A549 (cell line): ENCODE data around the gene HECTD3. TPM values are rescaled to one million over a fixed set of nuclear protein-coding genes. Genes with fewer than 3 reads are reported as not detected.
A peak's percentile ranks its signal among the peaks of the same experiment; 100 is the strongest.

Source experiments
- ATAC-seq, 2 experiments: fragments of 200-7000 bp in 1 of 2; fragments of >200 bp in 1 of 2; cut with Nextera tagmentation in 1 of 2; cut with Tn5 transposase in 1 of 2; 3 replicates each; pipeline versions ENCODE4 v1.8.0 to v1.9.1; 2018 to 2020; ENCODE audit warnings: mild to moderate bottlenecking in 1 of 2, moderate library complexity in 1 of 2
- CTCF ChIA-PET: fragments of 300-600 bp; sonication (Branson Sonifier 250); formaldehyde crosslinking; extraction: SDS; loops from one replicate; lab custom pipeline; 2021; ENCODE audit warnings: antibody characterized with exemption, inconsistent platforms; lab: Yijun Ruan, JAX
- POLR2A ChIA-PET: fragments of 350-600 bp; formaldehyde crosslinking; extraction: SDS; loops from one replicate; lab custom pipeline; 2021; ENCODE audit warnings: antibody characterized with exemption, inconsistent platforms; lab: Yijun Ruan, JAX
- DNase-seq, 2 experiments: peaks; one replicate each; pipeline versions ENCODE4 v3.0.0 to v3.0.0-alpha.2; 2011 to 2016; ENCODE audit warnings: low read depth in 1 of 2, low spot score in 1 of 2
- FAIRE-seq: peaks from 2 replicates; lab custom pipeline; 2011; peaks lifted over from hg19 to GRCh38; lab: Jason Lieb, UNC
- H3K27ac ChIP-seq, 2 experiments: fragments of >200 bp; sonication (Bioruptor Twin); formaldehyde crosslinking; 3 replicates each; pipeline ENCODE4 v1.5.1; 2016 to 2017
- H3K4me1 ChIP-seq: fragments of >200 bp; sonication (Bioruptor Twin); formaldehyde crosslinking; 3 replicates; pipeline ENCODE4 v1.6.1; 2016
- H3K4me2 ChIP-seq: fragments of >200 bp; sonication (Bioruptor Twin); formaldehyde crosslinking; 3 replicates; pipeline ENCODE4 v1.6.1; 2016
- H3K4me3 ChIP-seq: fragments of >200 bp; sonication (Bioruptor Twin); formaldehyde crosslinking; 3 replicates; pipeline ENCODE4 v1.5.1; 2016
- H3K9me3 ChIP-seq: fragments of >200 bp; sonication (Bioruptor Twin); formaldehyde crosslinking; 3 replicates; pipeline ENCODE4 v1.6.1; 2016
- BCL3 ChIP-seq: fragments of >200 bp; sonication (Bioruptor Twin); formaldehyde crosslinking; IDR thresholded peaks from 3 replicates; pipeline ENCODE4 v1.6.1; 2016
- CEBPB ChIP-seq, 2 experiments: fragments of >200 bp in 1 of 2; sonication (Bioruptor Twin) in 1 of 2; formaldehyde crosslinking in 1 of 2; IDR thresholded peaks; 2 replicates each; pipeline ENCODE4 v1.6.1; 2012 to 2016
- CHD4 ChIP-seq: fragments of 200-600 bp; sonication (generic); IDR thresholded peaks from 2 replicates; pipeline ENCODE4 v1.6.1; 2016; ENCODE audit warnings: antibody characterized with exemption, mild to moderate bottlenecking, borderline replicate concordance
- CTCF ChIP-seq: fragments of >200 bp; sonication (Bioruptor Twin); formaldehyde crosslinking; IDR thresholded peaks from 3 replicates; pipeline ENCODE4 v1.5.1; 2016
- EHMT2 ChIP-seq: fragments of 200-600 bp; sonication (generic); IDR thresholded peaks from 2 replicates; pipeline ENCODE4 v1.6.1; 2016; ENCODE audit warnings: antibody characterized with exemption, low read depth, mild to moderate bottlenecking, moderate library complexity
- ELK1 ChIP-seq: fragments of 150-350 bp; IDR thresholded peaks from 2 replicates; pipeline ENCODE4 v1.6.1; 2014; ENCODE audit warnings: low read depth, mild to moderate bottlenecking, low read length
- ESRRA ChIP-seq: fragments of 150-350 bp; IDR thresholded peaks from 2 replicates; pipeline ENCODE4 v1.6.1; 2014; ENCODE audit warnings: mild to moderate bottlenecking, low read length, borderline replicate concordance
- FOSB ChIP-seq: fragments of 250-450 bp; sonication (Bioruptor Pico); IDR thresholded peaks from 2 replicates; pipeline ENCODE4 v1.5.0; 2020; ENCODE audit warnings: mild to moderate bottlenecking, moderate library complexity
- FOSL2 ChIP-seq, 2 experiments: fragments of 450-650 bp in 1 of 2; fragments of >200 bp in 1 of 2; sonication (Bioruptor Twin) in 1 of 2; formaldehyde crosslinking; IDR thresholded peaks; 2 replicates each; pipeline versions ENCODE4 v1.5.0 to v1.6.1; 2016 to 2020; ENCODE audit warnings: mild to moderate bottlenecking in 1 of 2, moderate library complexity in 1 of 2
- HEYL ChIP-seq: fragments of 250-450 bp; sonication (Bioruptor Pico); IDR thresholded peaks from 2 replicates; pipeline ENCODE4 v1.8.0; 2021; ENCODE audit warnings: mild to moderate bottlenecking, moderate library complexity
- HOXA7 ChIP-seq: fragments of 250-450 bp; sonication (Bioruptor Pico); IDR thresholded peaks from 2 replicates; pipeline ENCODE4 v1.5.0; 2020; ENCODE audit warnings: mild to moderate bottlenecking, moderate library complexity
- HOXB13 ChIP-seq: fragments of 250-450 bp; sonication (Bioruptor Pico); IDR thresholded peaks from 2 replicates; pipeline ENCODE4 v1.5.0; 2020; ENCODE audit warnings: low read depth, mild to moderate bottlenecking, moderate library complexity
- JUNB ChIP-seq: fragments of >200 bp; sonication (Bioruptor Twin); formaldehyde crosslinking; IDR thresholded peaks from 2 replicates; pipeline ENCODE4 v1.6.1; 2016
- KDM5A ChIP-seq: fragments of 200-600 bp; sonication (generic); IDR thresholded peaks from 2 replicates; pipeline ENCODE4 v1.6.1; 2016; ENCODE audit warnings: antibody characterized with exemption, mild to moderate bottlenecking
- MAFK ChIP-seq: fragments of 450-650 bp; IDR thresholded peaks from 2 replicates; pipeline ENCODE4 v1.6.1; 2014; ENCODE audit not compliant: partially characterized antibody
- POLR2A ChIP-seq: IDR thresholded peaks from 2 replicates; pipeline ENCODE4 v1.6.1; 2012; ENCODE audit warnings: mild to moderate bottlenecking, low read length
- RCOR1 ChIP-seq: fragments of 150-350 bp; IDR thresholded peaks from 2 replicates; pipeline ENCODE4 v1.6.1; 2014; ENCODE audit warnings: antibody characterized with exemption, low read length, low read depth
- RNF2 ChIP-seq: fragments of 200-600 bp; sonication (generic); IDR thresholded peaks from 2 replicates; pipeline ENCODE4 v1.6.1; 2016; ENCODE audit warnings: low read depth, mild to moderate bottlenecking, antibody characterized with exemption, moderate library complexity, borderline replicate concordance
- SMC3 ChIP-seq: fragments of >200 bp; sonication (Bioruptor Twin); formaldehyde crosslinking; IDR thresholded peaks from 3 replicates; pipeline ENCODE4 v1.6.1; 2018; ENCODE audit warnings: inconsistent platforms
- USF2 ChIP-seq: fragments of 450-650 bp; IDR thresholded peaks from 2 replicates; pipeline ENCODE4 v1.6.1; 2014; ENCODE audit warnings: antibody characterized with exemption
- ZFP36 ChIP-seq: fragments of 450-650 bp; IDR thresholded peaks from 2 replicates; pipeline ENCODE4 v1.6.1; 2014; ENCODE audit warnings: borderline replicate concordance; ENCODE audit not compliant: partially characterized antibody
- ZSCAN20 ChIP-seq: fragments of 250-450 bp; sonication (Bioruptor Pico); IDR thresholded peaks from 2 replicates; pipeline ENCODE4 v1.8.0; 2022; ENCODE audit warnings: mild to moderate bottlenecking, moderate library complexity
- WGBS: methylation state at CpG from one replicate; pipeline ENCODE4 v1.1.6; 2017; ENCODE audit errors: missing lambda C conversion rate; 5-methylcytosine and 5-hydroxymethylcytosine counted together
- polyA plus RNA-seq, 4 experiments: library from polyadenylated mRNA; depleted of rRNA in 3 of 4; stranded (reverse); fragments of >200 nt; fragmentation: RNase III in 1 of 4; extraction: RNeasy Plus Mini Kit Qiagen cat#74134 plus additional on column Dnase treatment in 1 of 4; gene quantifications; 2 replicates in 3 of 4; 3 replicates in 1 of 4; pipeline ENCODE4 v1.2.3, GENCODE V29; 2011 to 2017
- TF ChIP-seq, protein P1 (sequence below): fragments of >200 bp; sonication (Bioruptor Twin); formaldehyde crosslinking; IDR thresholded peaks from 2 replicates; pipeline ENCODE4 v1.6.1; 2016
- TF ChIP-seq, protein P2 (sequence below): fragments of 250-450 bp; sonication (Bioruptor Pico); IDR thresholded peaks from 2 replicates; pipeline ENCODE4 v1.5.0; 2021; ENCODE audit warnings: mild to moderate bottlenecking, moderate library complexity, borderline replicate concordance

Gene HECTD3
- polyA plus RNA-seq, 2 of the 4 experiments (the other 2 are of a cell fraction): 19.6 to 24.2 TPM

- ChIA-PET CTCF (interaction anchor here (0.6 to 20.8 kb wide), 39 partner anchors 9 to 784 kb away, joined by 3 to 488 read pairs (median 4); partner anchors contain the start of genes CCDC163, EIF2B3, MMACHC and MUTYH), POLR2A (interaction anchor here (1.0 to 3.4 kb wide), 4 partner anchors 287 to 326 kb away, joined by 3 to 29 read pairs (median 12); partner anchors contain the start of genes MUTYH and TOE1)
- TF ChIP-seq RCOR1: no peak
- no peak for TF ChIP-seq SMC3
- TF ChIP-seq FOSL2 (IDR thresholded peaks at IDR 0.05): no peak
- no peak for TF ChIP-seq FOSL2 (CRISPR knock-in tag; IDR thresholded peaks at IDR 0.05)
- no peak for TF ChIP-seq KDM5A
- no peak for TF ChIP-seq EHMT2
- TF ChIP-seq BCL3: no peak
- no peak for TF ChIP-seq USF2
- TF ChIP-seq FOSB: no peak
- no peak for TF ChIP-seq MAFK
- TF ChIP-seq HEYL (CRISPR knock-in tag): no peak
- TF ChIP-seq, protein P1, sequence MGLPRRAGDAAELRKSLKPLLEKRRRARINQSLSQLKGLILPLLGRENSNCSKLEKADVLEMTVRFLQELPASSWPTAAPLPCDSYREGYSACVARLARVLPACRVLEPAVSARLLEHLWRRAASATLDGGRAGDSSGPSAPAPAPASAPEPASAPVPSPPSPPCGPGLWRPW: no peak
- TF ChIP-seq ZSCAN20 (CRISPR knock-in tag): no peak
- no peak for TF ChIP-seq CEBPB (IDR thresholded peaks at IDR 0.05)
- no peak for TF ChIP-seq CHD4
- Histone ChIP-seq H3K9me3 (no peaks in the 10 kb centered on the region), H3K4me3 (no peak overlapping the region), H3K27ac (no peak overlapping the region), H3K4me2 (no peak overlapping the region; the same call in 2 of the 3 replicates), H3K4me1 (peaks cover 8% of the 10 kb centered on the region; the same call in 2 of the 3 replicates)
- no peak for ATAC-seq
- 84% methylated on average over 12 of the region's 12 CpGs for WGBS
- no peak for FAIRE-seq
- DNase-seq: no peak
Observed at GRCh38 chr1:45013551-45014209, 2.6 kb upstream of the HECTD3 start.

DNA sequence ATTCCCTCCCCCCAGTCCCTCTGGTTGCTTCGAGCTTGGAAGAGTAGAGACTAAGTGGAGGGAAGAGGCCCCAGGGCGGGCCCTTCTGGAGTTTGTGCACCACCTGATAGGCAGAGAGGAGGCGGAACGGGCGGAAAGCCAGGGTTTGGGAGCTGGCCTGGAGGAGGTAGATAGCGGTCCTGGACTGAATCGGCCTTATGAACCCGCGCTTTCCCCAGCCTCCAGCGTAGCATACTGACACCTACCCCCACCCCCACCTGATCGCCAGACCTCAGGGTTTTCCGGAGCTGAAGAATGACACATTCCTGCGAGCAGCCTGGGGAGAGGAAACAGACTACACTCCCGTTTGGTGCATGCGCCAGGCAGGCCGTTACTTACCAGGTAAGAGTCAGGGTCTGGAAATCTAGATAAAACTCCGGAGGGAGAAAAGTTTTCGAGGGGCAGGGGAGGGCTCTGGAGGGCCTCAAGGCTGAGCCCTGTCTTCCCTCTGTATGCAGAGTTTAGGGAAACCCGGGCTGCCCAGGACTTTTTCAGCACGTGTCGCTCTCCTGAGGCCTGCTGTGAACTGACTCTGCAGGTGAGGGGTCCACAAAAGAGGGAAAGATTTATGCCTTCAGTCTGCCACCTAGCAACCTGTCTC is 1.6 kb upstream of the HECTD3 start:
- POLR2A ChIA-PET: interaction anchor here (0.5 to 3.4 kb wide), 7 partner anchors 26 to 487 kb away, joined by 3 to 57 read pairs (median 3); partner anchors contain the start of genes CCDC163, EIF2B3, MMACHC and MUTYH
- TF ChIP-seq BCL3 (no peak), ELK1 (no peak), JUNB (no peak), RNF2 (no peak), ZSCAN20 (CRISPR knock-in tag) (no peak), POLR2A (no peak), ESRRA (no peak), HOXA7 (CRISPR knock-in tag) (no peak), MAFK (no peak), CTCF (no peak), HOXB13 (CRISPR knock-in tag) (no peak), EHMT2 (no peak), SMC3 (no peak), ZFP36 (no peak)
- TF ChIP-seq, protein P2, sequence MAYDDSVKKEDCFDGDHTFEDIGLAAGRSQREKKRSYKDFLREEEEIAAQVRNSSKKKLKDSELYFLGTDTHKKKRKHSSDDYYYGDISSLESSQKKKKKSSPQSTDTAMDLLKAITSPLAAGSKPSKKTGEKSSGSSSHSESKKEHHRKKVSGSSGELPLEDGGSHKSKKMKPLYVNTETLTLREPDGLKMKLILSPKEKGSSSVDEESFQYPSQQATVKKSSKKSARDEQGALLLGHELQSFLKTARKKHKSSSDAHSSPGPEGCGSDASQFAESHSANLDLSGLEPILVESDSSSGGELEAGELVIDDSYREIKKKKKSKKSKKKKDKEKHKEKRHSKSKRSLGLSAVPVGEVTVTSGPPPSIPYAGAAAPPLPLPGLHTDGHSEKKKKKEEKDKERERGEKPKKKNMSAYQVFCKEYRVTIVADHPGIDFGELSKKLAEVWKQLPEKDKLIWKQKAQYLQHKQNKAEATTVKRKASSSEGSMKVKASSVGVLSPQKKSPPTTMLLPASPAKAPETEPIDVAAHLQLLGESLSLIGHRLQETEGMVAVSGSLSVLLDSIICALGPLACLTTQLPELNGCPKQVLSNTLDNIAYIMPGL (CRISPR knock-in tag): no peak

More for the DNA sequence above, 1.6 kb upstream of the HECTD3 start:
- Histone ChIP-seq H3K9me3 (no peaks in the 10 kb centered on the region), H3K27ac (peak overlapping the region; percentile 67 to 87), H3K4me3 (peak overlapping the region; percentile 97), H3K4me2 (peak overlapping the region; percentile 90), H3K4me1 (peaks cover 8% of the 10 kb centered on the region; the same call in 2 of the 3 replicates)
- peak in 1 of 2 experiments; percentile 17; a peak in 1 of 6 replicates for ATAC-seq
- CTCF ChIA-PET: interaction anchor here (0.6 to 20.8 kb wide), 9 partner anchors 25 to 481 kb away, joined by 3 to 488 read pairs (median 3); partner anchors contain the start of gene TESK2
- DNase-seq: peak in 1 of 2 experiments; percentile 11
- 50% methylated on average over 11 of the region's 21 CpGs for WGBS
- no peak for FAIRE-seq
